IPS-18c (cell line): ENCODE measurements around the gene ZNF316.
A peak's percentile ranks its signal among the peaks of the same experiment; 100 is the strongest.

Experiments
- H3K4me3 ChIP-seq: 2 replicates; pipeline ENCODE4 v1.7.0; 2013; ENCODE audit warnings: low read depth, mild to moderate bottlenecking, low read length, moderate library complexity; ENCODE audit not compliant: insufficient read depth
- H3K9me3 ChIP-seq: one replicate; pipeline ENCODE4 v1.6.1; 2013; ENCODE audit warnings: mild to moderate bottlenecking, low read length, moderate library complexity; ENCODE audit not compliant: control insufficient read depth, insufficient read depth

The ZNF316 gene

DNA sequence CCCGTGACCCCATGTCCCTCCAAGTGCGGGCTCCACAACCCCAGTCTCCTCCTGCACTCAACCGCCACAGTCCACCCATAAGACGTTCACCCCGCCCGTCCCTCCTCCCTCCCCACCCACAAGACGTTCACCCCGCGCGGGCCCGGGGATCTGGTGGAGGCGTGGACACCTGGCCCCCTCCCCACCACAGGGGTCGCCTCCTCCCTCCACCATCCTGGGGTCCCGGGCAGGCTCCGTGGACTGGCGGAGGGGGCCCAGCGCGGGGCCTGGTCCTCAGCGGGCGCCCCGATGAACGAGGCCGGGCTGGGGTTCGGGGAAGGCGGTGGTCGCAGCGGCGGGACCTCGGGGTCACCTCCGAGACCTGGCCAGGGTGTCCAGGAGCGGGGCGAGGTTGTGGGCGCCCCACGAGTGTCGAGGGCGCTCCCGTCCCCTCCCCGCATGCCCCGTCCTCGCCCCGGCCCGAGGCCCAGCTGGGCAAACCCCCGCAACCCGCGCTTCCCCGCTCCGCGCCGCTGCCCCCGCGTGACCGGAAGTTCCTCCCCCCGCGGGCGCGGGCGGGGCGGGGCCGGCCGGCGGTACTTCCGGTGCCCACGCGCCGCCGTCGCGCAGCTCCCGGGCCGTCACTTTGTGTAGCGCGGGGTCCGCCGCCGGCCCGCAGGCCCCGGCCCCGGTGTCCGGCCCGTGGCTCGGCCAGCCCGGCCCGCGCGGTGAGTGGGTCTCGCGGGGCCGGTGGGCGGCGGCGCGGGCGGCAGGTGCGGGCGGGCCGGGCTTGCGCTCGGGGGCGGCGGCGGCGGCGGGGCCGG, at the start of gene ZNF316:
TSS of gene ZNF316 (plus strand) at position 578 of the 803 bp plus-strand sequence. CDS start 5,092 bp downstream, outside the sequence.
- peak within 1 kb of the TSS; percentile 61 for H3K4me3 ChIP-seq
- no peaks in the 10 kb centered on the region for H3K9me3 ChIP-seq

DNA sequence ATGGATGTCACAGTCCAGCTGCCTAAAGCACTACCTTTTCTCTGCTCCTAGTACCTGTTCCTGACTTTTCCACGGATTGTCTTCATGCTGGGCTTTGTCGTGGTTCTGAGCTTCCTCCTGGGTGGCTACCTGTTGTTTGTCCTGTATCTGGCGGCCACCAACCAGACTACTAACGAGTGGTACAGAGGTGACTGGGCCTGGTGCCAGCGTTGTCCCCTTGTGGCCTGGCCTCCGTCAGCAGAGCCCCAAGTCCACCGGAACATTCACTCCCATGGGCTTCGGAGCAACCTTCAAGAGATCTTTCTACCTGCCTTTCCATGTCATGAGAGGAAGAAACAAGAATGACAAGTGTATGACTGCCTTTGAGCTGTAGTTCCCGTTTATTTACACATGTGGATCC, 48.6 kb upstream of the ZNF316 start:
- Histone ChIP-seq H3K9me3 (no peaks in the 10 kb centered on the region), H3K4me3 (no peak overlapping the region)

- H3K4me3 ChIP-seq = peak overlapping the region; percentile 41; the same call in 1 of the 2 replicates
- no peaks in the 10 kb centered on the region for H3K9me3 ChIP-seq
These were observed 47.8 kb upstream of the ZNF316 start for GRCh38 chr7:6589151-6589828.

DNA sequence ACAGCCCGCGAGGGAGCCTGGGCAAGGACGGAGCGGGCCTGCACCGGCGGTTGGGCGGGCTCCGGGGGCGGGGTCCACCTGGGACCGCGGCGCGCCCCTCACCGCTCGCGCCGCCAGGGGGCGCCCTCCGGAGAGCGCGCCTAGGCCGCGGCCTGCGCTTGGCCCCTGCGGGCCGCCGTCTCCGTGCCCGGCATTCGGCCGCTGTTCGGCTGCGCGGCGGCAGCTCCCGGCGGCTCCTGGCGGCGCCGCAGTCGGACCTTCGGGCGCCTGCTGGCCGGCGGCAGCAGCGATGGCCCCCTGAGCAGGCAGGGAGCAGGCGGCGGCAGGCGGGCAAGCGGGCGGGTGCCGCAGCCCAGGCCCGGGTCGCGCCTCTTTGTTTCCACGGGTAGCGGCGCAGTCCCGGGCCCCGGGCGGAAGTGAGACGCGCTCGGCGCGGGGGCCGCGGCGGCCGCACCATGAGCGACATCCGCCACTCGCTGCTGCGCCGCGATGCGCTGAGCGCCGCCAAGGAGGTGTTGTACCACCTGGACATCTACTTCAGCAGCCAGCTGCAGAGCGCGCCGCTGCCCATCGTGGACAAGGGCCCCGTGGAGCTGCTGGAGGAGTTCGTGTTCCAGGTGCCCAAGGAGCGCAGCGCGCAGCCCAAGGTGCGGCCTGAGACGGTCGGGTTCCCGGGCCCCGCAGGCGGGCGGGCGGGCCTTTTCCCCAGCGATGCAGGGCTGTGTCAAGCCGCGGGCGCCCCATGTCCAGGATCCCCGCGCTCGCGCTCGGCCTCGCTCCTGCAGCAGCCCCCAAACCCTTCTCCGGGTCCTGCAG, 47.1 kb upstream of the ZNF316 start, which contains the start of gene INTS15:
TSS of gene INTS15 (plus strand) at position 193 of the 816 bp plus-strand sequence. CDS start at position 456, 263 bp downstream.
- Histone ChIP-seq H3K4me3 (peak within 1 kb of the TSS; percentile 98), H3K9me3 (no peaks in the 10 kb centered on the region)

GRCh38 chr7:6590645-6591110, 46.4 kb upstream of the ZNF316 start:
- Histone ChIP-seq H3K9me3 (no peaks in the 10 kb centered on the region), H3K4me3 (peak overlapping the region; percentile 98)

DNA sequence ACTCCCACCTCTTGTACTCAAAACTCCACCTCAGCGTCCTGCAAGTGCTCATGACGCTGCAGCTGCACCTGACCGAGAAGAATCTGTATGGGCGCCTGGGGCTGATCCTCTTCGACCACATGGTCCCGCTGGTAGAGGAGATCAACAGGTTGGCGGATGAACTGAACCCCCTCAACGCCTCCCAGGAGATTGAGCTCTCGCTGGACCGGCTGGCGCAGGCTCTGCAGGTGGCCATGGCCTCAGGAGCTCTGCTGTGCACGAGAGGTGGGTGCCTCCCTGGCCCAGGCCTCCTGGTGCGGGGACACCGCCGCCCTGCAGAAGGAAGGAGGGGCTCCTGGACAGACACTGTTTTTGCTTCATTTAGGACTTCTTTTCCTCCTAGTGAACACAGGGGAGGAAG, 37.0 kb upstream of the ZNF316 start:
- H3K9me3 ChIP-seq = no peaks in the 10 kb centered on the region
- no peak overlapping the region for H3K4me3 ChIP-seq

- Histone ChIP-seq H3K4me3 (no peak overlapping the region), H3K9me3 (no peaks in the 10 kb centered on the region)
These were observed 32.7 kb upstream of the ZNF316 start for GRCh38 chr7:6604458-6604857.

DNA sequence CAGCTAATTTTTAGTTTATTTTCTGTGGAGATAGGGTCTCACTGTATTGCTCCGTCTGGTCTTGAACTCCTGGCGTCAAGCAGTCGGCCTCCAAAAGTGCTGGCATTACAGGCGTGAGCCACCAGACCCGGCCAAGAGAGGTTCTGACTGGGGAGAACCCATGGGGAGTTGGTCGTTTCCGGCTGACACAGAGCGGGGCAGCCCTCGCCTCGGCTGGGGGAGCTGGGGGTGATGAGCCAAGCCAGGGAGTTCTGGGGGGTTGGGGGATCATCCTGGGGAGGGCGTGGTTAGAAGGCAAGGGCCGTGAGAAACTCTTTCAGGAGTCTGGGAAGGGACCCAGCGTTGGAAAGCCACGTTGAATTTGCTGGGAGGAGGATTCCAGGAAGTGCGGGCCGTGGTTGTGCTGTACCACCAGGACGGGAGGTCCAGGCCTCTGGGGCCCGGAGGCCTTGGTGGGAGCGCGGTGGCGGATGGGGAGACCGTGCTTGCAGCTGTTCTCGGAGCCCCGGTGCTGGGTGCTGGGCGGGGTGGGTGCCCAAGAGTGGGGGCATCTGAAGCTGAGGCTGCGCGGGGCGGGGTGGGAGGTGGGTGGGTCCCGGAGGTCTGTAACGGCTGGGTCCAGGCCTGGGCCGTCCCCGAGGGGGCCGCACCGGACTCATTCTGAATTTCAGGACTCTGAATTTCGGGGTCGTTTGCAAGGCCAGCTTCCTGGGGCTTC, 30.1 kb upstream of the ZNF316 start:
- H3K9me3 ChIP-seq = no peaks in the 10 kb centered on the region
- no peak overlapping the region for H3K4me3 ChIP-seq

GRCh38 chr7:6607651-6608051, 29.5 kb upstream of the ZNF316 start:
- H3K4me3 ChIP-seq = no peak overlapping the region

DNA sequence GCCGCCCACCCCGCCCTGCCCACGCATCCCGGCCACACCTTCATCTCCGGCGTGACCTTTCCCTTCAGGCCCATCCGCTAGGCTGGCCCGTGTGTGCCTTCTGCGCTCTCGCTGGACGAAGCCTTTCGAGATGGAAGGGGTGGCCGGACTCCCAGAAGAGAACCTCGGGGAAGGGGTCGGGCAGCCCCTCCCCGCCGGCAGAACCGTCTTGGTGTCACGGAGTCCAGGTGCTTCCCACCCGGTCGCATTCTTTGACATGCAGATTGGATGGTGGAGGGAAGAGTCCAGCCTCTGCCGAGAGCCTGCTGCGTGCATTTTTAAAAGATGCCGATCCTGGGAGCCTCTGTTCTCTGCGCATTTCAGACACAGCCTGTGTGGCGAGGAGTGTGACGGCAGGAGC, 29.0 kb upstream of the ZNF316 start:
- no peak overlapping the region for H3K4me3 ChIP-seq
- H3K9me3 ChIP-seq = no peaks in the 10 kb centered on the region

More at GRCh38 chr7:6607651-6608051, 29.5 kb upstream of the ZNF316 start:
- H3K9me3 ChIP-seq = no peaks in the 10 kb centered on the region

GRCh38 chr7:6608794-6609193, 28.3 kb upstream of the ZNF316 start:
- Histone ChIP-seq H3K4me3 (no peak overlapping the region), H3K9me3 (no peaks in the 10 kb centered on the region)

GRCh38 chr7:6612819-6613218, 24.3 kb upstream of the ZNF316 start:
- Histone ChIP-seq H3K9me3 (no peaks in the 10 kb centered on the region), H3K4me3 (no peak overlapping the region)

DNA sequence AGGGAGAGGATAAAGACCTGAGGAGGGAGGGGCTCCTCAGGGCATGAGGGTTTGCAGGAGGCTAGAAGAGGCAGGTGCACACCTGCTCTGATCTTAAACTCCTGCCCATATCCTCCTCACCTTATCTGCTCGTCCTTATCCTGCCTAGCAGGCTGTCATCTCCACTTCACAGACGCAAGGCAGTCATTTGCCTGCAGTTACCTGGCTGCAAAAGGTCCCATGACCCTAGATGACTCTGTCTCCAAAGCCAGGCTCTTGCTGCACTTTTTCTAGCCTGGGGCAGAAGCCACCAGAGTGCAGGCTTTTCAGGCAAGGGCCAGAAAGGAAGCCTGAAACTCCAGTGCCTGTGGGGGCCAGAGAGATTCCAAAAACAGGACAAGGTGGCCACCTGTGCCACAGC, 23.4 kb upstream of the ZNF316 start:
- H3K4me3 ChIP-seq = peak overlapping the region; percentile 36
- H3K9me3 ChIP-seq = no peaks in the 10 kb centered on the region

DNA sequence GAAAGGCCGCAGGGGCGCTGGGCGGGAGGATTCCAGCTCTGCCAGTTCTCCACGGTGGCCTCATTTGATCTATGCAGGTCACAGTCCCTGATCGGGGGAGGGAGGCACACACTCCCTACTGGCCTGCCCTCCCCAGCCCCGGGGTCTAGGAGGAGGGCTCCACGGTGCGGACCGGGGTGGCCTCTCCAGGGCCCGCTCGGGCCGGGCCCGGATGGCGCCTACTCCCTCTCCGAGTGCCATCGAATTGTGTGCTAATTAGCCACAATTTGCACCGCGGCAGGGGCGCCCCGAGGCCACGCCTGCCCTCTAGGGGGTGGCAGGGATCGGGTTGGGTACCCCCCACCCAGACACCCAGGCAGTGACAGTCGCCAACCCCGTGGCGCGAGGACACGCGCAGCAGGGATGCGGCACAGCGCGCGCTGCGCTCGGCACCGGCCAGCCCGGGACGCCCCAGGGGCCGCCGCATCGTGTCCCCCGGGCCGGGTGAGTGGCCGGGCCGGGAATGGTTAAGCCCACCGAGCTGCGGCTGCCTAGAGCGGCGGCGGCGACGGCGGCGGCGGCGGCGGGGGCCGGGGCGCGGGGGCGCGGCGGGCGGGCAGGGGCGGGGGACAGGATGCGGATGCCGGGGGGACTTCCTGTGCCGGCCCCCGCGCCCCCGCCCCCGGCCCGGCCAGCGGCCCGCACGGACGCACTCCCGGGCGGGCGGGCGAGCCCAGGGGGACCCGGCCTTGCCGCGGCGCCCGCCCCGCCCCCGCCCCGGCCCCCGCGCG, 22.0 kb upstream of the ZNF316 start, which contains the start of gene ZNF853:
TSS of gene ZNF853 (plus strand) at position 658 of the 770 bp plus-strand sequence. CDS start 565 bp downstream, outside the sequence.
- Histone ChIP-seq H3K9me3 (no peaks in the 10 kb centered on the region), H3K4me3 (peak within 1 kb of the TSS; percentile 72)

DNA sequence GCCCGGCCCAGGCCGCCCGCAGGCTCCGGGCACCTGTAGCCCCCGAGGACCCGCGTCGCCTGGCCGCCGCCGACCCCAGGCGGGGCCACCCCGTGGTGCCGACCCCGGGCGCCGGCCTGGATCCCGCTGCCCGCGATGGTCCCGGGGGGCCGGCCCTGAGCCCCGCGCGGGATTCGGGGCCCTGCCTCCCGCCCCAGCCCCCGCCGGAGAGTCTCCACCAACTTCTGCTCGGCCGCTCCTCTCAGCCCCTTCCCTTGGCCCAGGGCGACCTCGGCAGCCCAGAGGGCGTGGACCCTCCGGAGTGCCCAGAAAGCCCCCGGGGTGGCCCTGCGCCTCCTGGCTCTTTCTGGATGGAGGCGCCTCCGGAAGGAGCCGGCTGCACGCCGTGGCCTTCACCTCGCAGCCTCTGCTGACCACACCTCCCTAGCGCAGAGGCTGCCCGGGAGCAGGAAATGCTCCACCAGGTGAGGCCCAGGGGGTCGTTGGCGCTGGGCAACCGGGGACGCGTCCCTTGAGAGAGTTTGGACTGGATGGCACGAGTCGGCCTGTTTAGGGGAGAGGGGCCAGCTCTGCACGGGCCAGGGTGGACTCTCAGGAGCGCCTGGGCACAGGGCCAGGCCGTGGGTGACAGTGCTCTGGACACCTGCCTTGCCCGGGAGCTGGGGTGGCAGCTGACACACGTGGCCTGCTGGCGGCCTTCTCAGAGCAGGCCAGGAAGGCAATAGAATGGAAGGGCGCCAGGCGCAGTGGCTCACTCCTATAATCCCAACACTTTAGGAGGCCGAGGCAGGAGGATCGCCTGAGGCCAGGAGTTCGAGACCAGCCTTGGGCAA, 21.2 kb upstream of the ZNF316 start:
- H3K4me3 ChIP-seq = peak overlapping the region; percentile 70

More for the DNA sequence above, 21.2 kb upstream of the ZNF316 start:
- no peaks in the 10 kb centered on the region for H3K9me3 ChIP-seq
